Astrocyte (in vitro differentiated cells and primary cell): Measurements from ENCODE around the gene MYO6.

ENCODE experiments used
- EZH2 ChIP-seq: IDR thresholded peaks from 2 replicates; pipeline ENCODE4 v1.6.1; 2012; ENCODE audit warnings: mild to moderate bottlenecking, low read length, inconsistent platforms; ENCODE audit not compliant: insufficient read depth
- TF ChIP-seq, protein P1 (sequence below): IDR thresholded peaks from 2 replicates; pipeline ENCODE4 v1.5.1; 2011; ENCODE audit warnings: low read depth, mild to moderate bottlenecking, inconsistent platforms, low read length, moderate library complexity; ENCODE audit not compliant: insufficient read depth

GRCh38 chr6:75931011-75931680, 182.1 kb downstream of the MYO6 start:
- TF ChIP-seq, protein P1, sequence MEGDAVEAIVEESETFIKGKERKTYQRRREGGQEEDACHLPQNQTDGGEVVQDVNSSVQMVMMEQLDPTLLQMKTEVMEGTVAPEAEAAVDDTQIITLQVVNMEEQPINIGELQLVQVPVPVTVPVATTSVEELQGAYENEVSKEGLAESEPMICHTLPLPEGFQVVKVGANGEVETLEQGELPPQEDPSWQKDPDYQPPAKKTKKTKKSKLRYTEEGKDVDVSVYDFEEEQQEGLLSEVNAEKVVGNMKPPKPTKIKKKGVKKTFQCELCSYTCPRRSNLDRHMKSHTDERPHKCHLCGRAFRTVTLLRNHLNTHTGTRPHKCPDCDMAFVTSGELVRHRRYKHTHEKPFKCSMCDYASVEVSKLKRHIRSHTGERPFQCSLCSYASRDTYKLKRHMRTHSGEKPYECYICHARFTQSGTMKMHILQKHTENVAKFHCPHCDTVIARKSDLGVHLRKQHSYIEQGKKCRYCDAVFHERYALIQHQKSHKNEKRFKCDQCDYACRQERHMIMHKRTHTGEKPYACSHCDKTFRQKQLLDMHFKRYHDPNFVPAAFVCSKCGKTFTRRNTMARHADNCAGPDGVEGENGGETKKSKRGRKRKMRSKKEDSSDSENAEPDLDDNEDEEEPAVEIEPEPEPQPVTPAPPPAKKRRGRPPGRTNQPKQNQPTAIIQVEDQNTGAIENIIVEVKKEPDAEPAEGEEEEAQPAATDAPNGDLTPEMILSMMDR = no peak
- TF ChIP-seq EZH2 = no peak
